GM21360 (cell line): ENCODE results near the gene CYB5A.

Experiments used
- ATAC-seq: cut with Tn5 transposase; IDR thresholded peaks from one replicate; pipeline ENCODE4 v1.9.1; 2021; ENCODE audit warnings: mild to moderate bottlenecking, moderate library complexity; ENCODE audit not compliant: unreplicated experiment

CYB5A gene

DNA sequence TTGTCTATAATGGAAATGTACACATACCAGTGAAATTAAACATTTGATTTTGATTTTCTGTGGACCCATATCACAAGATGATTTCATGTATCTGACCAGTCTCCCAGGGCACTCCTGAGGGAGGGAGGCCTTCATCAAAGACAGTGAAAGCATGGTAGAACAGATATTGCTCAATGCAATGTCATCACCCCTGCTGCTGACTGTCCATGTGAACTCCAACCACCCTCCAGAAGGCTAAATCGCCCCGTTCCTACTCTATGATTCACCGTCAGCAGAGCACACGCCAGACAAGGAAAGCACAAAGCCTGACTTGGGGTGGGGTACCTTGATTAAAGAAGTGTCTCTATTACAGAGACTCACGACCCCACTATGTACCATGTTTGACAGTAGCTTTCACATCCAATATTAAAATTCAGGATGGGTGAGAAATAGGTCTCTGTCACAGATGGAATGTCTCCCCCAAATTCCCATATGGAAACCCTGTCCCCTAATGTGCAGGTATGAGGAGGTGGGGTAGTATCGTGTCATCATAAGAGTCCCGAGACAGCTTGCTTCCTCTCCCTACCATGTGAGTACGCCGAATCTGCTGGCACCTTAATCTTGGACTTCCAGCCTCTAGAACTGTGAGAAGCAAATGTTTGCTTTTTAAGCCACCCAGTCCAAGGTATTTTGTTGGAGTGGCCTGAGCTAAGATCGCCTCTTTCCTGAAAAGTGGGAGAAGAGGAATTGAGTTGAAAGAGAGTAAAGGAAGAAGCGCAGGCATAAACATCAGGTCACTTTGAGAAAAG, 42.4 kb downstream of the CYB5A start:
- no peak for ATAC-seq

DNA sequence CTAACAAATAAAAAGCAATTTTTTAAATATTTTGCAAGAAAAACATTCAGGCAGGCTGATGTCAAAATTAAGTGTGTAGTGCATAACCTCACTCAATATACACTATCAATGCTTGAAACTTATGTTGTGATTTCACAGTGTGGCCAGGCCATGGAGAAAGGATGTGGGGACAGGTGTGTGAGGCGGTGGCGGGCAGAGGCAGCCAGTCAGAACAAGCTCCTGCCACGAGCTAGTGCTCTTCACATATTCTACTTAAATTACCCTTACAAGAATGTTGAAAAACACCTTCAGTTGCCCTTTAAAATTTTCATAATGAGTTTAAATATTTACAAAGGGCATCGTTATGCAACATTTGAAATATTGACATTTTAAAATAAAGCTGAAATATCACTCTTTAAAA, 43.2 kb downstream of the CYB5A start:
- peak; percentile 85 for ATAC-seq

GRCh38 chr18:74248189-74248588, 43.6 kb downstream of the CYB5A start:
- ATAC-seq = peak; percentile 39

DNA sequence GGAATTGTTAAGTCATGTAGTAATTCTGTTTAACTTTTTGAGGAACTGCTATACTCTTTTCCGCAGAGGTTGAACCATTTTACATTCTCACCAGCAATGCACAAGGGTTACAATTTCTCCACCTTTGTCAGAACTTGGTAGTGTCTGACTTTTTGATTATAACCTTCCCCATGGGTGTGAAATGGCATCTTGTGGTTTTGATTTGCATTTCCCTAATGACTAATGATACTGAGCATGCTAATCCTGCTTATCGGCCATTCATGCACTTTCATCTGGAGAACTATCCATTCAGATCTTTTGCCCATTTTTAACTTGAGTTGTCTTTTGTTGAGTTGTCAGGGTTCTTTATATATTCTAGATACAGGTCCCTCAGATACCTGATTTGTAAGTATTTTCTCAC, 47.2 kb downstream of the CYB5A start:
- no peak for ATAC-seq

GRCh38 chr18:74243127-74243526, 48.6 kb downstream of the CYB5A start:
- no peak for ATAC-seq

- ATAC-seq = no peak
These were observed 49.2 kb downstream of the CYB5A start for GRCh38 chr18:74242438-74243096.

GRCh38 chr18:74241970-74242369, 49.8 kb downstream of the CYB5A start:
- ATAC-seq = no peak

- ATAC-seq = no peak
These were observed 50.3 kb downstream of the CYB5A start for GRCh38 chr18:74241426-74241825.

DNA sequence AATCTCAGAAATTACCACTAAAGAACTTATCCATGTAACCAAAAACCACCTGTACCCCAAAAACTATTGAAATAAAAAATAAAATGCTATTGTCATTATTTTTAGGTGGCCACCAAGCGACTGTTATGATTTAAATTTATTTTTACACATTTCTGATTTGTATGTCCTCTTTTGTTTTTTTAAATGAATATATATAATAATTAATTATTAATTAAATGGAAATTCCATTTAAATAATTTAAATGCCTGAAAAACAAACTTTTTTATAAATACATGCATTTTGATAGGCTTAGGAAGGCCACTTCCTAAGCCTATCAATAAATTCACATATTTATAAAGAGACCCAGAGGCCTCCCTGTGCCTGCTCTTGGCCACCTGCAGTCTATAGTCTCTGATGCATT, 52.2 kb downstream of the CYB5A start:
- no peak for ATAC-seq

GRCh38 chr18:74234326-74235171, 57.2 kb downstream of the CYB5A start:
- no peak for ATAC-seq

GRCh38 chr18:74233933-74234325, 57.8 kb downstream of the CYB5A start:
- no peak for ATAC-seq

- ATAC-seq = no peak
These were observed 60.6 kb downstream of the CYB5A start for GRCh38 chr18:74230922-74231714.

DNA sequence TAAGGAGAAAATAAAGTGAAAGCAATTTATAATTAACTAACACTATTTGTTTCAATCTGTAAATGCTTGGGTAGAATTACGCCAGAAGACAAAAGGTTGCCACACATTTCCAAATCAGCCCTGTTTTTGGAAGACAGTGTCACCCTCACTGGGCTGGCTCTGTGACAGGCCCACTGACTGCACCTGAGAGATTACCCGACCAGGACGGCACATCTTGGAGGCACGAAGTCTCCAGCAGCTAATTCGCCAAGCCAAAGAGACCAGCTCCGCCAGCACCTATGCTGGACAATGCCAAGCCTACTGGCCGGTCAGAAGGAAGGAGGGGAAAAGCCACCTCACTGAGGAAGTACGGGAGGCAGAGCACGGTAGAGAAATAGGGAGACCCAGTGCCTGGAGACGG, 61.9 kb downstream of the CYB5A start:
- ATAC-seq = no peak

DNA sequence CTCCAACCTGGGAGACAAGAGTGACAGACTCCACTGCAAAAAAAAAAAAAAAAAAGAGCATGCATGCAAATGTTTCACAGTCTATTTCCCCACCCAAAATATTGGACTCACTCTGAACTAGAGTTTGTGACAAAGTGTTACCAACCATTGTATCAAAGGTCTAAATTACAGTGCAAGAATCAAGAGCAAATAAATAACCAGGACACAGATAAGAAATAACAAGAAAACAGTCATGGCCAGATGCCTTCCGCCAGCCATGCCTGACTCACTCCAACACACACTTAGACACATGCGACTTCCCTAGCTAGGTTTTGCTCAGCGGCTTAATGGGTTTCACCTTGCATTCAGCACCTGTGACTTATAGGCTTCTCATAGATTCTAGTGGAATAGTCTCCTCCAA, 62.8 kb downstream of the CYB5A start:
- ATAC-seq = no peak

- no peak for ATAC-seq
These were observed 63.5 kb downstream of the CYB5A start for GRCh38 chr18:74228312-74228711.

- no peak for ATAC-seq
These were observed 65.1 kb downstream of the CYB5A start for GRCh38 chr18:74226666-74227065.

DNA sequence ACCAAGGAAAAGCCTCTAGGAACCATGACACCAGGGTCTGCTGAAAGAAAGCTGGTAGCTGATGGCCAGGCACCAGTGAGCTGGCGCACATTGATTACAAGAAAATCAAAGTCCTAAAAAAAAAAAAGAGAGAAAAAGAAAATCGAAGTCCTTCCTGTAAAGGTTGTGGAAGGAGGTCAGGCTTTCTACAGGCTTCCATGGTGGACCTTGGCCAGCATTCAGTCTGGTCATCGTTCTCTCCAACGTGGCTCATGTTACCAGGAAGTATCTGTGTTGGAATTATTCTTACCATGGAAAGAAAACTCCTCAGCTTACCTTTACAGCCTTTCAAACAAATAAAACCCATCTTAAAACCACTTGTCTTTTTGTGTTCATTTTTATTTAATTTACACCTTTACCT, 65.6 kb downstream of the CYB5A start:
- ATAC-seq = no peak

- no peak for ATAC-seq
These were observed 66.4 kb downstream of the CYB5A start for GRCh38 chr18:74225193-74225840.

DNA sequence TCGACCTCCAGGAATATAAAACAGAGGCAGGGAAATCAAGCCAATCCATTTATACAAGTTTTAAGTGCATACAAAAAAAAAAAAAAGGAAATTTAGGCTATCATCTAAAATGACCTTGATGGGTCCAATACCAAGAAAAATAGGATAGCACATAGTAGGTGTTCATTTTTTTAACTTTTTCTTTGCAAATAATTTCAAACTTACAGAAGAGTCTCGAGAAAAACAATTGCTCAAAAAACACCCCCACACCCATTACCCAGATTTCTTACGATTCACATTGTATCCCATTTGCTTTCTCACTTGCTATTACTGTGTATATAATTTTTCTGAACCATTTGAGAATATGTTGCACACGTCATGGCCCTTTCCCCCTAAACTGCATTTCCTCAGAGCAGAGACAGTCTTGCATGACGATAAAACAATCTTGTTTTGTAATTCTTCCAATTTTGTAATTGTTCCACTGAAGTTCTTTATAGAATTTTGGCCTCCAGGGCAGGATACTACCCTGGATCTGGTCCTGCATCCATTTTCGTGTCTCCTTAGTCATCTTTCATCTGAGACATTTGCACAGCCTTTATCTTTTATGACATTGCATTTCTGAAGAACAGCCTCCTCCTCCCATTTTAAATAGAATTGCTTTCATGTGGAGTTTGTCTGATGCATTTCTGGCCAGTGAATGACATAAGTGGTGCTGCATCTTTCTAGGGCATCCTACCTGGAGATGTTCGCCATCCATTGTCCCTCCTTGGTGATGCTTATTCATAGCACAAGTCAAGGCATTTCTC, 68.9 kb downstream of the CYB5A start:
- ATAC-seq = no peak

GRCh38 chr18:74221081-74221480, 70.7 kb downstream of the CYB5A start:
- ATAC-seq = no peak
